G401 (cell line): ENCODE data around the gene SNX9. TPM values are rescaled to one million over a fixed set of nuclear protein-coding genes. Genes with fewer than 3 reads are reported as not detected.
"Not testable (repeated sequence)": the region's sequence is repeated elsewhere in the genome, so short reads cannot be mapped to it uniquely, and the experiment has no call there.

Source experiments
- DNase-seq: peaks from one replicate; pipeline ENCODE4 v3.0.0-alpha.2; 2015; ENCODE audit warnings: low spot score
- in situ Hi-C: cut with HindIII; loops from 2 replicates; pipeline ENCODE4 v1.10.0; 2016; ENCODE audit warnings: low sequenced_read_pairs, mixed read lengths
- total RNA-seq: library from RNA; depleted of rRNA; stranded (reverse); fragments of >200 nt; shearing (Covaris generic); gene quantifications from 2 replicates; pipeline ENCODE4 v1.2.3, GENCODE V29; 2014

The SNX9 gene
- total RNA-seq, 1 experiment from 2014 or later, result 20.5 TPM

DNA sequence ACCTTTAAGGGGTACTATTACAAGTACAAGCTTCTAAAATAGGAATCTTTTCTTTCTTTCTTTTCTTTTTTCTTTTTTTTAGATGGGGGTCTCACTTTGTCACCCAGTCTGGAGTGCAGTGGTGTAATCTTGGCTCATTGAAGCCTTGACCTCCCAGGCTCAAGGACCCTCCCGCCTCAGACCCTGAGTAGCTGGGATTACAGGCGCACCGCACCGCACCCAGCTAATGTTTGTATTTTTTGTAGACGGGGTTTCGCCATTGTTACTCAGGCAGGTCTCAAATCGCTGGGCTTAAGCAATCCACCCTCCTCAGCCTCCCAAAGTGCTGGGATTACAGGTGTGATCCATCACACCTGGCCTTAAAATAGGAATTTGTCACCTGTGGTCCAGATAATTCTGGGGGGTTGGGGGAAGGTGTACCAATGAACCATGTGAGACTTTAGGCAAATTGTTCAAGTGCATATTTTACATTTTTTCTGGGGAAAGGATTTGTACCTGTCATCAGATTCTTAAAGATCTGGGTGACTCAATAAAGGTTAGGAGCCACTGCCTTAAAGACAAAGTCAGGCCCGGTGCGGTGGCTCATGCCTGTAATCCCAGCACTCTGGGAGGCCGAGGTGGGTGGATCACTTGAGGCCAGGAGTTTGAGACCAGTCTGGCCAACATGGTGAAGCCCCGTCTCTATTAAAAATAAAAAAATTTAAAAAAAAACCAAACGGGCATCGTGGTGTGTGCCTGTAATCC, 139.0 kb downstream of the SNX9 start:
- no peak for DNase-seq
- in situ Hi-C loops, result no loop called here

DNA sequence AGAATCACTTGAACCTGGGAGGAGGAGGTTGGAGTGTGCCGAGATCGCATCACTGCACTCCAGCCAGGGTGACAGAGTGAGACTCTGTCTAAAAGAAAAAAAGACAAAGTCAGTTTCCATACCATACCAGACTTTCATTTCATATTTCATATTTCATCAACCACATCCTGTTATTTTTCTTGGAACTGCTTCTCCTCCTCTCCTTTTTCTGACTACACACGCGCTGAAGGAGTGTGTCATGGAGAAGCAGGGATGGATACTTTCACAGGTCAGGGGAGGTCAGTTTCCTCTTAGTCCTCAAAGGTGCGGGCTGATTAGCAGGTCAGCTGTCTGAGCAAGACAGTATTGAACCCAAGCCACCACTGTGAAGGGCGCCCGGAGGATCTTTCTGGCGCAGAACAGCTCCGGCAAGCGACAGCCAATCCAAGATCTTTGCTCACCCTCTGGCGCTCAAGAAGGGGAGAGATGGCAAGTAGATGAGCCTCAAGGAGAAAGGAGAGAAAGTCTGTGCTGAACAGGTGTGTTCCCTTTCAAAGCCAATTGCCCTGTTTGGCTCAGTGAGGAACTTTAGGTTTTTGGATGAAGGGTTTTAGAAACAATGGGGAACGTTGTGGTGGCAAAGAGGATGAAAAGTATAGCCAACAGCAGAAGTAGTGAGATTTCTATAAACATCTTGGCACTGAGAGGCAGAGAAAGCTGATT, 139.7 kb downstream of the SNX9 start:
- DNase-seq, result no peak
- in situ Hi-C loops, result no loop called here

DNA sequence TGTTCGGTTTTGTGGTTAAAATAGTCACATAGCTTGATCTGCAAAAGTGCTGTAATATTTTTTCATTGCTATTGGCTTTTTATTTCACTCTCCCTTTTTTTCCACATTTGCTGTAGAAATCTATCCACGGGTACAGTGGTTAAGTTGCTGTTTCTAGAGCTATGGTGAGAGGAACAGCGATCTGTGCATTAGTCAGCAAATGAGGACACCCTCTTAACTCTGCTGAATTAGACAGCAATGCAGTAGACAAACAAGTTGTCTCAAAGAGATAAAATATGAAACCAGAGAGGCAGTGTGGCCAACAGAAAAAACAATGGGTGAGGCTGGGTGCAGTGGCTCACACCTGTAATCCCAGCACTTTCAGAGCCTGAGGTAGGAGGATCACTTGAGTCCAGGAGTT, 141.1 kb downstream of the SNX9 start:
- in situ Hi-C loops, result no loop called here
- DNase-seq, result no peak

DNA sequence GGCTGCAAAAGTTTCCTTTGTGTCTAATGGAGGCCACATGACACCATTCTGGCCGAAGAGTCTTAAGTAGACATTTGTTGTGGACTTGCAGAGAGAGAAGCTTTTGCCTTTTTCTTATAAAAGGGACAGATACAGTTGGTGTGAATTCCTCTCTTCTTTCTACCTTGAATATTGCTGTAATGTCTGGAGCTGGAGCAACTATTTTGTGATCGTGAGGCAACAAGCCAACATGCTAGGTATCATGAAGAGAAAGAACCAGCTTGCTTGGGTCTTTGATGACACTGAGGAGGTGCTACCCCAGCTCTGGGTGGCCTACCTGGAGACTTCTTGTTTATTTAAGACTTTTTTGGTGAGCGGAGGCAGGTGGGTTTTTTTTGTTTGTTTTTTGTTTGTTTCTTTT, 142.3 kb downstream of the SNX9 start:
- in situ Hi-C loops, result no loop called here
- DNase-seq, result no peak

DNA sequence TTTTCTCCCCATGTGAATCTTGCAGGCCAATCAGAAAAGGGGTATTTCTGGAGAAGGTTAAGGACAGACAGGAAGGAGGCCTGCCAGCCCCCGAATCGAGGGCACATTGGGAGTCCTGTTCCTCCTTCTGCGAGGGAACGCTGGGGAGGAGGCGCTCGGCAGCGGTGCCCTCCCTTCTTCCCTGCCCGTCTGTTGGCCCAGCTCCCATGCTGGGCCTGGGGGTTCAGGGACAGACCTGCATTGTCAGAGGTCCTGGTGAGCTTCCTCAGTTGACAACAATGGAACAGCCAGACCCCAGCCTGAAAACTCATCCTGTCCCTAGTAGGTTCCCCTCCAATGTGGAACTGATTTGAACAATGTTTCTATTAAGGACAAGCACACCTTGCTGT, 143.5 kb downstream of the SNX9 start:
- in situ Hi-C loops, result no loop called here
- DNase-seq, result no peak

DNA sequence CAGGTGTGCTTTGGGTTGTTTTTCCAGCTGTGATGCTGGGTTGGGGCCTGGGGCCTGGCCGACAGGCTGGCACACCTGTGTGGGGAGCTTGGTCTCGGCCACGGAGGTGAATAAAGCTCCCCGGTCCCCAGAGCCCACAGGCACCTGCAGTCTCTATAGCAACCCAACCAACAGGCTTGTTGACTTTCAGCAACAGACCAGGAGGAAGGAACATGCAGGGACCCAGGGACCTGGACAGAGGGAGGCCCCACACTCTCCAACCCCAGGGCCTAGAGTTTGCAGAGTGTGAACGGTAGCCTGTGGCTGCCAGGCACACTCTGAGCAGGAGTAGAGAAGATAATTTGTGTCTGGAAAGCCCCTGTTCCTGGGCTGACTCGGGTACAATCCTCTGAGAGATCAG, 144.0 kb downstream of the SNX9 start:
- DNase-seq, result no peak
- in situ Hi-C loops, result no loop called here

DNA sequence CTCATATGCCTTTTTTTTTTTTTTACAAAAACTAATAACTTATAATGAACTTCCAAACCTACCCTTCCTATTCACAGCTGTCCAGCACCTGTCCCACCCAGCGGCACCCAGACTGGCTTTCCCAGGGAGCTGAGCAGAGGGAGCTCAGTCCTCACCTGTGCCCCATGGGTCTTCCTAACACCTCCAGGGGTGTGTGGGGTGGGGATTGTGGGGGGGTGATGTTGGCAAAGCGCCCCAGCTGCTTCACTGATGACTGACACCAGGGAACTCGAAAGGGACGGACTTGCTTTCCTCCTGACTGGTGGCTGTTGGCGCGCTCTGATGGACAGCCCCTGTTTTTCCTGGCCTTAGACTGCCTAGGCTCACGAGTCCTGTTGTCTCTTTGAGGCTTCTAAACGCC, 144.4 kb downstream of the SNX9 start:
- in situ Hi-C loops, result no loop called here
- no peak for DNase-seq

DNA sequence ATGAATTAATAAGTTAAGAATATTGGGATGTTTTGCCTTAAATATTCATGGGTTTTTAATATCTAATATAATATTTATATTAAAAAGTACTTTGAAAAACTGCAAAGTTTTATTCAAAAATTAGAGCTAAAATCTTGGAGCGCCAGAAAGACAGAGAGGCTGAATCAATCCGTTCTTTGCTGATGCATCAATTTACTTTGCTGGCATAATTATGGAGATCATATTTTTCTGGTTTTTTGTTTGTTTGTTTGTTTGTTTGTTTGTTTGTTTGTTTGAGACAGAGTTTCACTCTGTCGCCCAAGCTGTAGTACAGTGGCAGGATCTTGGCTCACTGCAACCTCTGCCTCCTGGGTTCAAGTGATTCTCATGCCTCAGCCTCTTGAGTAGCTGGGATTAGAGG, 149.1 kb downstream of the SNX9 start:
- in situ Hi-C loops, result not testable (repeated sequence)

DNA sequence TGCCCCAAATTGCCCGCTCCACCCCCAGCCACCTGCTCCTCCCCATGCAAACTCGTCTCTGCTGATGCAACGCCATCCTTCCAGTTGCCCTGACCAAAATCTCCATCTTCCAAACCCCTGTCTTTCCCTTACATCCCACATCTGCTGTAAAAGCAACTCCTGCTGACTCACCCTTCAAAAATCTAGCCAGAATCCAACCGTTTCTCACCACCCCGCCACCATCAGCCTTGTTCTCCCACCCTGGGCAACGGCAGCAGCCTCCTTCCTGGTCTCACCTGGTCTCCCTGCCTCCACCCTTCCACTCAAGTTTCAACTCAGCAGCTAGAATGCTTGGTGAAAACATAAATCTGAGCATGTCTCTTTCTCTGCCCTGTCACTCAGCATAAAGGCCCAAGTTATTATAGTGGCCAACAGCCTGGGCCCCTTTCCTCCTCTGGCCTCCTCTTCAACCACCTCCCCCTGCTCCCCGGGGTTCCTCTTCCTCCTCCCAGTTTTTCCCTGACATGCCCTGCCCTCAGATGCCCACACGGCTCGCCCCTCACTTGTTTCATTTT, 151.4 kb downstream of the SNX9 start:
- in situ Hi-C loops, result no loop called here
- DNase-seq, result no peak

More for the DNA sequence above, 149.1 kb downstream of the SNX9 start:
- not testable (repeated sequence) for DNase-seq

DNA sequence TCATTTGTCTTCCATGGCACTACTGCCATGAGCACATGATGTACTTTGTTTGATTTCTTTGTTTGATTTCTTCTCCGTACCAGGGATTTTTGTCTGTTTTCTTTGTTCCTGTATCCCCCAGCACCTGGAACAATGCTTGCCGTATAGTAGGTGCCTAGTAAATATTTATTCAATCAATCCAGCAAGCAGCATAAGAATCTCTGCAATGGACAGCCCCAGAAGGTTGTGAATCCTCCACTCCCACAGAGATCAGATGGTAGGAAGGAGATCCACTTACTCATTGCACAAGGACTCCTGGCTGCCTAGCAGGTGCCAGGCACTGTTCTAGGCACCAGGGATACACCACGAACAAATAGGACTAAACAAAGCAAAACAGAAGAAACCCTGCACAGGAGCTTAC, 151.9 kb downstream of the SNX9 start:
- in situ Hi-C loops, result no loop called here
- DNase-seq, result no peak

DNA sequence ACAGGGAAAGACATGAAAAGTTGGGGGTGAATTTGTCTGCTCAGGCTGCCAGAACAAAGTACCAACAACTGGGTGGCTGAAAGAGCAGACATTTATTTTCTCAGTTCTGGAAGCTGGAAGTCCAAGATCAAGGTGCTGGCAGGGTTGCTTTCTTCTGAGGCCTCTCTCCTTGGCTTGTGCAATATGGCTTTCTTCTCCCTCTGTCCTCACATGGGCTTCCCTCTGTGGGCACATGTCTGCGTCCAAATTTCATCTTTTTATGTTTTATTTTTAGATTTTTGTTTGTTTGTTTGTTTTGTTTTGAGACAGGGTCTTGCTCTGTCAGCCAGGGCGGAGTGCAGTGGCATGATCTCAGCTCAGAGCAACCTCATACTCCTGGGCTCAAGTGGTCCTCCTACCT, 152.4 kb downstream of the SNX9 start:
- DNase-seq, result no peak
- in situ Hi-C loops, result no loop called here

DNA sequence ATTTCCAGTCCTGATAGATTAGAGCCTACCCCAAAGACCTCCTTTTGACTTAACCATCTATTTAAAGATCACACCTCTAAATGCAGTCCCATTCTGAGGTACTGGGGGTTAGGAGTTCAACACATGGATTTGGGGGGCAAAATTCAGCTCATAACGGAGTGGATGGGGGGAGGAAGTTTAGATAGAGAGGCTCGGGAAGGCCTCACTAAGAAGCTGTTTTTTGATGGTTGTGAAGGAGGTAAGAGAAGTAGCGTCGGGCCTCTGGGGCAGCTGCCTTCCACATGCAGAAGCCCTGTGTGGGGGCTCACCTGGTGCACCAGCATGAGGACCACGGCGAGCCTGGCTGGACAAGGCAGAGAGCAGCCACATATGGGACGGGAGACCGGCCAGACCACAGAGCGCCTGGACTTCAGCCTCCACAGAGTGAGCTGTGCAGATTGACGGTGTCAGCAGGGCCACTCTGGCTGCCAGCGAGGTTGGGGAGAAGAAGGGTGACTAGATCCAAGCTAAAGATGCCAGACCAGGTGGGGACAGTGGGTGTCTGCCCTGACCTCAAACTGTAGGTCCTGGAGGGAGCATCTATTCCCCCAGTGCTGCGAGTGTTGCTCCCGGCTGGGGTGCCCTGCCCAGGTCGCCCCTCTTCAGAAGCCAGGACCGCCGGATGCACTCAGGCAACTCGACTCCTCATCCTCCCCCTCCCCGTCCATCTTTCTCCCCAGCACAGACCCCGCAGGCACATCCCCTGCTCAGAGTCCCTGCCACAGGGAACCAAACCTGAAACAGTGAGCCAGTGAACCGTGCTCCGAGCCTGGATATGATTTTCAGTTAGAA, 153.5 kb downstream of the SNX9 start:
- in situ Hi-C loops, result no loop called here

DNA sequence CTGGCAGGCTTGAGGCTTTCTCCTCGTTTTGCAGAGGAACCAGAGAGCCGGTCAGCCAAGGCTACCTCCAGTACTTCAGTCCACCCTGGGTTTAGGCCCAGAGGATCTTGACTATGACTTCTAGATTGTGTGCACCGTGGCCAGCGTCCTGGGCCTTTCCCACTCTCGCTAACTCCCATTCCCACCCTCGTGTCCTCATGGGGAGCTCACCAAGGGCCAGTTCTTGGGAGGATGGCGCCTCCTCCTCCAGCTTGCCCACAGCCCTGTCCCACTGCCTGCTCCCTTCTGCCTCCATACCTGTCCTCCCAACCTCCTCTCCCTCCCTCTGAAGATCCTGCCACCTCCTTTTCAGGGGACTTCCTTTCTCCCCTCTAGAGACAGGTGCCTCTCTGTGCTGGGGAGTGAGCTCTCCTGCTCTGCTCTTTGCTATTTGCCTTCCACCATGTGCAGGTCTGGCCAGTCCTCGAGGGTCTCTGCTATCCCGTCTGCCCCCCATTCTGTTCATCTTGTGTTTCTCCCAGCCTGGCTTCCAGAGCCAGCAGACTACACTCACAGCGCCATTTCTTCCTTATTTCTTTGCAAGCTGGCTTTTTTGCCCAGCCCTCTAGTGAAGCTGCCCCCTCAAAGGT, 154.2 kb downstream of the SNX9 start:
- in situ Hi-C loops, result no loop called here
- DNase-seq, result no peak

More for the DNA sequence above, 153.5 kb downstream of the SNX9 start:
- peak; percentile 86 for DNase-seq

DNA sequence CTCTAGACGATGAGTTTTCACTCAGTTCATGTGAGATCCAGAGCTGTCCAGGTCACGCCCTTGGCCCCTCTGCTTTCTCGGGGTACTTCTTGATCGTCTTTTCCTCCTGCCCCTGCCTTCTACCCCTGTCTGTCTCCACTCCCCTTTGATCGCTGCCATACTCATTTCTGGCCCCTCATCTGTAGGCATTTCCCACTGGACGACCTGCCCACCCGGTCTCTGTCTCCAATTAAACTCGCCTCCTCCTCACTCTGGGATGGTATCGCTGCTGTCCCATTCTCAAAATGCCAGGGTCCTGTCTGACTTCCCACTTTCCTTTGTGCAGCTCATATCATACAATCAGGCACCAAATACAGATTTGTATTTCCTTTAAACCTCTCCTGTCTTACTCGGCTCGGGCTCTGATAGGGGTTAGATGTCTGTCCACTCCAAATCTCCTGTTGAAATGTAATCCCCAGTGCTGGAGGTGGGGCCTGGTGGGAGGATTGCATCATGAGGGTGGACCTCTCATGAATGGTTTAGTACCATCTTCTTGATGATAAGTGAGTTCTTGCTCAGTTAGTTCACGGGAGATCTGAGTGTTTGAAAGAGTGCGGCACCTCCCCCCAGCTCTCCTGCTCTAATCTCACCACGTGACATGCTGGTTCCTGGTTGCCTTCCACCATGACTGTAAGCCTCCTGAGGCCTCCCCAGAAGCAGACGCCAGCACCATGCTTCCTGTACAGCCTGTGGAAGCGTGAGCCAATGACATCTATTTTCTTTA, 155.2 kb downstream of the SNX9 start:
- in situ Hi-C loops, result no loop called here
- no peak for DNase-seq

DNA sequence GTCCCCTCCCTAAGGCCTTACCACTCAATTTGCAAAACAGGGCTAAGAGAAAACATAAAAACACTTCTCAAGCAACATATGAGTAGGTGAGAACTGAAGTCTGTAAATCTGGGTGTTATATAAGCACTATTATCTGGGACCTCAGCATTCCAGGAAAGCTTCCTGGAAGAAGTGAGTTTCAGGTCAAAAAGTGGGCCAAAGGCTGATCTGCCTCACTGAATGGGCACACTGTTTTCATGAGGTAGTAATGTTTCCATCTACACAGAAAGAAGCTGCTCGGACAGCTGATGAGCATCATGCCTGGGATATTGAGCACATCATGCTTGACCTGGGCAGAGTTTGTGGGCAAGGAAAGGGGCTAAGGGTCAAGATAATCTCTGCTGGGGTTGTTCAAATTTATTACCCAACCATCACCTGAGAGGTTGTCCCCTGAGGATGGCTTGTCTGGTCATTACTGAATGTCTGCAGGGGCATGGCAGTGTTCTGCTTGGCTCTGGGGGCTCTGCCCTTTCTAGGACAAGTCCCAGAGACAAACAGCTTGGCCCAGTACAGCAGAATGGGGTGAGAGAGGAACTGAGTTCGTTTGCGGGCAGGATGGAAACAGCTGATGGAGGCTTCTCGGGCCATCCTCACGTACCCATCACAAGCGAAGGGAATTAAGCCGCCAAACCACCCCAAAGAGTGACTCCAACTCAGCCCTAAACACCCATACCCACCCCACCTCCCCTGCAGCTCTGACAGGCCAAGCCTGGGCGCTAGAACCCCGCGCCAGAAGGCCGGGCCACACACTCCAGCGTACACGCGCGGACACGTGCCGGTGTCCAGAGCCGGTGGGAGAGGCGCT, 157.5 kb downstream of the SNX9 start:
- in situ Hi-C loops, result no loop called here
- DNase-seq, result no peak

DNA sequence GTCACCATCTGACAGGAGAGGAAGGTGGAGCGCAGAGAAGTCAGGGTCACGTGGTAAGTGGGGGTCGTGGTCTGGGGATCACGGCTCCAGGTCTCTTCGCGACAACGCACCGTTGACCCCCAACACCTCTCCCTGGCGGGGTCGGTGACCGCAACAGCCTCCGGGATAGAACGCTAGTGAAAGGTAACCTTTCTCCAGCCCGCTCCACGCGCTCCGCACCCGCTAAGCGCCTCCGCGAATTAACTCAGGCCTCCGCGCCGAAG, 158.0 kb downstream of the SNX9 start:
- in situ Hi-C loops, result no loop called here
- no peak for DNase-seq

DNA sequence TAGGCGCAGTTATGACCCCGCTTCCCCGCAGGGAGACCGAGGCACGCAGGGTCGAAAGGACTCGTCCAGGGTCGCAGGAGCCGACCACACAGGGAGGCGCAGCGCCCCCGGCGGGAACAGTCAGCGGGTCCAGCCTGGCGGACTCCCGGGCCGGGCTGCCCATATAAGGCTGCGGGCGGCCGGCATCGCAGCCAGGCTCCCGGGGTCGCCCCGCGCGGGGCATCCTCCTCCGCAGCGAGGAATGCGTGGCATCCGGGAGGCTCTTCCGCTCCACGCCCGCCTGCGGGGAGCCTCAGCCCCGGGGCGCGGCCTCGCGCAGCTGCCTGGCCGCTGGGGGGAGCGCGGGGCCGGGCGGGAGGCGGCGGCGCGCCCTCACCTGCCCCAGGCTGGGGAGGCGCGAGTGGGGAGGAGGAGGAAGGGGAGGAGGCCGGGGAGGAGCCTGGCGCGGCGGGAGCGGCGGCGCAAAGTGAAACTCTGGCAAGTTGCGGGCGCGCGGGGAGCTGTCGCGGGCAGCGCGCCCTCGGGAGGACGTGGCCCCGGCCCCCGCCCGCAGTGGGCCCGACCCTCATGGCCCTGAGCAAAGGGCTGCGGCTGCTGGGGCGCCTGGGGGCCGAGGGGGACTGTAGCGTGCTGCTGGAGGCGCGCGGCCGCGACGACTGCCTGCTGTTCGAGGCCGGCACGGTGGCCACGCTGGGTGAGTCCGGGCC, 158.5 kb downstream of the SNX9 start, which contains the start of gene SYNJ2:
Gene SYNJ2 (plus strand): TSS at position 469 of the 707 bp plus-strand sequence. CDS start 99 bp downstream, at position 568.
- DNase-seq, result no peak
- in situ Hi-C loops, result no loop called here
